NCI-H1105 treated with DMSO at 0.1 percent for 48 hours (cell line): Measurements from ENCODE around the gene ANKRD18B.
"Not testable (repeated sequence)": the region's sequence is repeated elsewhere in the genome, so short reads cannot be mapped to it uniquely, and the experiment has no call there.

ENCODE experiments used
- DNase-seq: peaks from one replicate; lab custom pipeline; 2025; lab: John Stamatoyannopoulos, UW

Gene ANKRD18B

DNA sequence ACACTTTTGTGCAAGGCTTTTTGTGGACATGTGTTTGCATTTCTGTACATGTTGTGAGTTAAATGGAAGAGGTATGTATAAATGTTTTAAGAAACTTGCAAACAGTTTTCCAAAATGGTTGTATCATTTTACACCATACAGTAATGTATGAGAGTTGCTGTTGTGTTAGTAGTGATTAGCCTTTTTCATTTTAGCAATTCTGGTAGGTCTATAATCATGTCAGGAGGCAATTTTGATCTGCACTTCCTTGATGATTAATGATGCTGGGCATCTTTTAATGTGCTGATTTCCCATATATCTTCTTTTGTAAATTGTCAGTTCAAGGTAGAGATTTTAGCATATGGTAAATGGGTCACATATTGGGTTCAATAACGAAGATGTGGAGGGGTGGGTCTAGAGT lies 87.3 kb downstream of the ANKRD18B start:
- DNase-seq: no peak

DNA sequence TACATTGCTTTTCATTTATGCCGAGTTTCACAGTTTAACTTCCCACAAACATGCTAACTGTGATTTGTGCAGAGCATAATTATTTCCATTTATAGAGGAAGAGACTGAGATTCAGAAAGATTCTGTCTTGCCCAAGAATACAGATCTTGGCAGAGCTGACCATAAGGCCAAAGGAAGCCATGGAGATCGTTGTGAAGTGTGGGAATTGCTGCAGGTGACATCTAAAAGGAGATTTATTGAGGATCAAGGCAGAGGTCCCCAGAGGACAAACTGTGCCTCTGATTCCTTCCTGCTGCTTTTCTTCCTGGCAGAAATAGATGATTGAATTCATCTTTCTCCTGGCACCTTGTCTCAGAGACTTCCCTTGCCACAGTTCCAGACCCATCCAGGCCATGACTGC lies 88.4 kb downstream of the ANKRD18B start:
- not testable (repeated sequence) for DNase-seq

DNA sequence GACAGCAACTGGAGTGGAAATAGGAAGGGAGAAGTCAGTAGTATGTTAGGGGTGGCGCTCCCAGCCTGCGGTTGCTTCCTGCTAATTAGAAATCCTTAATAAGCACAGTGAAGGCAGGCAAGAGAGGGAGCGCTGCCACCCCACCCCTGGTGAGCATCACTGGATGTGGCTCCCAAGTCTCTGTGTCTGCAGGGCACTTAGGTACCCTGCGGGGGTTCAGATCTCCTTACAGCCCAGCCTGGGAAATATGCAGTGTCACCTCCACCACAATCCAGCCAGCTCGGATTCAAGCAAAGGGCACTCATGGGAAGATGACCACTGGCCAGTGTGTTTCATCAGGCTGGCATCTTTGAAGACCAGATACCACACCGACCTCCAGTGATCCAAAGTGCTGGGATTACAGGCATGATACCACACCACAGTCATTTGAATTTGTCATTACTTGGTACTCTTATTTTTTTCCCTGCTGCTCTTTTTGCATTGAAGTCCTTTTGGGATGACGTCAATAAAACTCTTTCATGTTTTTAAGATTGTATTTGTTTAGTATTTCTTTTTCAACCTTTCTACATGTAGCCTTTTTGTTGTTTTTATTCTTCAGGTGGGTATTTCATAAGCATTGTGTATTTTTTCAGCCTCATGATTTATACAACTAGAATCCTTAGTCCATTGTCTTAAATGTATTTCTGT lies 90.1 kb downstream of the ANKRD18B start:
- DNase-seq: no peak

DNA sequence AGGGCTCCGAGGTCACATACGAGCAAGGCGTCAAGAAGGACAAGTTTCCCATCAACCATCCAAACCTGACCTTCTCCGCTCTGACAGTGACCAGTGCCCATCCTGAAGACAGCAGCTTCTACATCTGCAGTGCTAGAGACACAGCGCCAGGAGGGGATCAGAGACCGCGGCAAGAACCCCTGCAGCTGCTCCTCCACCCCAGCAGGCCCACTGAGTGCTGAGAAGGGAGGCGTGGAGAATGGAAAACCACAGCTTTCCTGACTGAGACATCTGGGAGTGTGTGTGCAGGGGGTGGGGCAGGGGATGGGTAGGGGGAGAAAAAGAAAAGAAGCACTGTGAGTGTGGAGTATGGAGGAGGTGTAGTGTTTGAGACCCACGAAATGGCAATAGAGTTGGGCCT lies 94.3 kb downstream of the ANKRD18B start:
- not testable (repeated sequence) for DNase-seq

DNA sequence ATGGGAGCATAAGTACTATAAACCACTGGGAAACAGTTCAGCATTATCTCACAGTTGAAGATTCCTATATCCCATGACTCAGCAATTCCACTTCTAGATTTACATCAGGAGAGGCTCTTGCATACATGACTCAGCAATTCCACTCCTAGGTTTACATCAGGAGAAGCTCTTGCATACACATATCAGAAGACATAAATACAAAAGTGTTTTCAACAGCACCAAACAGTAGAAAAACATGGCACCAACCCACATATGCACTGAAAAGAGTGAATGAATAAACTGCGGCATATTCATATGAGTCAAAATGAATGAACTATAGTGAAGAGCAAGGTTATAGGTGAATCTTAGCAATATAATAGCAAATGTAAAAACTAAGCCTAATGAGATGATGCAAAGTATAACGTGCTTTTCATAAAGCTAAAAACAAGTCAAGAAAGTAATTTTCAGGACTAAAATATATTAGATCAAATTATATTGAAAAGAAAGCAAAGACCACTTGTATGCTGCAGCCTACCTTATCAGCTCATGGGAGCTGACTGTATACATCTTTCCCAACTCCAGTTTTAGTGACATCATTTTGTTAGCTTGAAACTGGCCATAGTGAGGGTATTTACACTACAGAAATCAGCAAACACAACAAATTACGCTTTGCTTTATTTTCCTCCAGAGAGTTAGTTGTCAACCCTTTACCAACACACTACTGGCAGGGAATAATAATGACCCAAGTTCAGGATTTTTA lies 95.8 kb downstream of the ANKRD18B start:
- DNase-seq: peak; percentile 7

DNA sequence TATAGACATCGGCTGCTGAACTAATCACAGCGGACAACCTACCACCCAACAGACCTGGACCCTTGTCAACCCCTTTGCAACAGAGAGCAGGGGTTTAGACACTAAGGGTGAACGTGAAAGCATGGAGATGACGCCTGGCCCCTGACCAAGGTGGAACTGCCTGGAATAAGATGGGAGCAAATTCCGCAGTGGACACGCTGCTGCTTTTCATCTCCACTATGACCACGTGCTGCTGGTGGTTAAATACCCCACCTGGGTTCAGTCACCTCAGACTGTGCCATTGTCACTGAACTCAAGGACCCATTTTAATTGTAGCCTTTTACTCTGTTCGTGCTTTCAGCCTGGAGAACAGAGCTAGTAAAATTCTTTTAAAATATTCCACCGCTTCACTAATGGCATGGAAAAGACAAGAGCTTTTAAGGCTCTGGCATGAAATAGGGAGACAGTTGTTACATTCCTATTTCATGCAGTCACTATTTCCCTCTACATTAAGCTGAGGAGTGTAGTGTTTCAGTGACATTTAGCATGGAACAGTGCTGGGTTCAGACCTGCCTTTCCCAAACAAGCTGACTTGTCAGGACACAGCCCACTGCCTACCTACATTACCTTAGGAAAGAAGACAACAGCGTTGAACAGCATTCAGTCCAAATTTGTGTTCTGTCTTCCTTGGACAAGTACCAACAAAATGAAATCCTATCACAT lies 96.8 kb downstream of the ANKRD18B start:
- peak; percentile 80 for DNase-seq
